Middle frontal gyrus (tissue), 1 donor: ENCODE results near the gene SSPN.
A peak's percentile ranks its signal among the peaks of the same experiment; 100 is the strongest.

Experiments used
- DNase-seq: peaks from one replicate; pipeline ENCODE4 v3.0.0-alpha.2; 2015; ENCODE audit warnings: low spot score; ENCODE audit errors: extremely low spot score

Gene SSPN

GRCh38 chr12:26187014-26187798, 8.2 kb upstream of the SSPN start:
- DNase-seq, result no peak

DNA sequence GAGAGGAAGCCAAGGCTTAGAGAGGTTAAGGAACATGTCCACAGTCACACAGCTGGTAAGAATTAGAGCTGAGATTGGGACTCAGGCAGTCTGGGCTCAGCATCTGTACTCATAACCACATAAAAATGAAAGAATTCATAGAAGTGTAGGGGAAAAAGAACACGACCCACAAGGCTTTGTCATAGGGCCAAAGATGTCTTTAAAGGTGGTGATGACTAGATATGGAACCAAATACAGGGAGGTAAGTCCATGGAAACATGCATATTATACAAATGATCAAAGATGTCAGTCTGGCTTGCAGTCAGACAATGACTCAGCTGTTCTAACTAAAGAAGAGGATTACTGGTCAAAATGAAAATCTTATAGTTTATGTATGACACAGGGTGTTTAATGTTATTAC, 7.2 kb upstream of the SSPN start:
- DNase-seq, result no peak

GRCh38 chr12:26188641-26189040, 6.7 kb upstream of the SSPN start:
- no peak for DNase-seq

- no peak for DNase-seq
These were observed 3.2 kb upstream of the SSPN start for GRCh38 chr12:26192142-26192541.

GRCh38 chr12:26193539-26193938, 1.8 kb upstream of the SSPN start:
- DNase-seq, result no peak

DNA sequence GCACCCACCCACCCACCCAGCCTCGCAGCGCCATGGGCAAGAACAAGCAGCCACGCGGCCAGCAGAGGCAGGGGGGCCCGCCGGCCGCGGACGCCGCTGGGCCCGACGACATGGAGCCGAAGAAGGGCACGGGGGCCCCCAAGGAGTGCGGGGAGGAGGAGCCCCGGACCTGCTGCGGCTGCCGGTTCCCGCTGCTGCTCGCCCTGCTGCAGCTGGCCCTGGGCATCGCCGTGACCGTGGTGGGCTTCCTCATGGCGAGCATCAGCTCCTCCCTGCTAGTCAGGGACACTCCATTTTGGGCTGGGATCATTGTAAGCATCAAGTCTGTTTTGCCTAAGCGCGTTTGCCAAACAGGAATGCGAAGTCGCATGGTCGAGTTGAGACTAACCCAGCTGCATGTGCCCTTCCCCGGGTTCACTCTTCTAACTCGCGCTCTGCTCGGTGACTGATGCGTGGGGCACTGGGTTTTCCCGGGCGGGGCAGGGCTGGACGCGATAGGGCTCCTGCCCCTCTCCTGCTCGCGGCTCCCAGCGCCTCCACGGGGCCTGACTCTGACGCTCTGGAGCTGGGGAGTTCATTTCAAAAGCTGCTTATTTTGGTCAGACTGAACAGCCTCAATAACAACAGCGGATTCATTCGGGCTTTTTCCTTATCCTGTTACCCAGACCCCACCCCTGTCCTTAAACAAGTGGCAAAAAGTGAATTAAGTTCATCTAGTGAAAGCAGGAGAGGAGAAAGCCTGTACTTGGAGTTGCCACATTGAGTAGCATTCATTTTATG, 458 bp downstream of the SSPN start:
- DNase-seq, result peak; percentile 38

- DNase-seq, result no peak
These were observed 996 bp downstream of the SSPN start for GRCh38 chr12:26196421-26196716.

DNA sequence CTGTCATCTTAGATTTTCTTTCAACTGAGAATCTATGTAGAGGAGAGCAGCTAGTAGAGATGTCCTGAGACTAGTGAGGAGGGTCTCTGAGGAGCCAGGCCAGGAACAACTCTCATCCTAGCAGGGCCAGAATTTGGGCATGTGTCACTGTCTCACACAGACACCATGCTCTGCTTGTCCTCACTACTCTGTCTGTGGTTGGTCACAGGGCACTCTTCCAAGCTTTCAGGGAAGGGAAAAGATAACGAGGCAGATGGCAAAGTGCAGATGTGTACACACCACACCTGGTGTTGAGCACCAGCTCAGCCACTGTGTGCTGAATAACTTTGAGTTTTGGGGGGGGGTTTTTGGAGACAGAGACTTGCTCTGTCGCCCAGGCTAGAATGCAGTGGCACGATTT, 2.5 kb downstream of the SSPN start:
- no peak for DNase-seq

- no peak for DNase-seq
These were observed 3.4 kb downstream of the SSPN start for GRCh38 chr12:26198742-26199141.

DNA sequence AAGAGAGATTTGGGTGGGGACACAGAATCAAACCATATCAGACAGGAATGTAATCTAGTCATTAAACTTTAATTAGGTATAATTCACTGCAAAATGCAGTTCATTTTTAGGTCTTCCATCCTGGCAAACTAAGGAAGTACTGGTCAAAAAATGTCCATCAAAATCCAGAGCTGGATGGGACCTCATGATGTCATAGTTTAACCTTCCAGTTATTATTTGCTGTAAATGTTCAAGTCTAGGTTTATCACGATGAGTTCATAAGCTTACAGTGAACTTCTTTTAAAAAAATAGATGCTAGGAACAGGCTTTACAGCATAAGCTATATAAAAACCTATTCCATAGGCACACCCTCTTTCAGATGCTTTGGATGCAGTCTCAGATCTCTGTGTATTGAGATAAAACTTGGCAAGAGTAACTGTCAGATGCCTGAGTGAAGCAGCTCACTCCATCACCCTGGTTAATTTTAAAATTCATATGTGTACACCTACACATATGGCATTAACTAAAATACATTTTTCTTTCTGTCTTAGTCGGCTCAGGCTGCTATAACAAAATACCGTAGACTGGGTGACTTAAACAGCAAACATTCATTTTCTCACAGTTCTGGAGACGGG, 7.9 kb downstream of the SSPN start:
- no peak for DNase-seq

- no peak for DNase-seq
These were observed 9.4 kb downstream of the SSPN start for GRCh38 chr12:26204612-26205289.

DNA sequence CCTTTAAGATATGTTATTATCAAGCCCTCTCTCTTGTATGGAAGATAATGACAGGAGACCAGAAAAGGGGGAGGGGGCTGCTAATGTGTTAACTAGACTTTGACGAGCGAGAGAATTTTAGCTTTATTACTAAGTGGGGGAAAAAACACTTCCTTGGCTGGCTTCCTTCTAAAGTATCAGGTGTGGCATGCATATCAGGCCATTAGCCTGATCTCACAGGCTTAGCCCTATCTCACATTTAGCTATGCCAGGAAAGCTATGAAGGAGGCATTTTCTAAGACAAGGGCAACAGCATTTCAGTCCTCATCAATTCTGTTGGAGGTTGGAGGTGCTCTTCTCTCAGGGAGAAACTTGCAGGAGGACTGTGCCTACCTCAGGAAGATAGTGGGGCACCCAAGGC, 9.9 kb downstream of the SSPN start:
- no peak for DNase-seq

DNA sequence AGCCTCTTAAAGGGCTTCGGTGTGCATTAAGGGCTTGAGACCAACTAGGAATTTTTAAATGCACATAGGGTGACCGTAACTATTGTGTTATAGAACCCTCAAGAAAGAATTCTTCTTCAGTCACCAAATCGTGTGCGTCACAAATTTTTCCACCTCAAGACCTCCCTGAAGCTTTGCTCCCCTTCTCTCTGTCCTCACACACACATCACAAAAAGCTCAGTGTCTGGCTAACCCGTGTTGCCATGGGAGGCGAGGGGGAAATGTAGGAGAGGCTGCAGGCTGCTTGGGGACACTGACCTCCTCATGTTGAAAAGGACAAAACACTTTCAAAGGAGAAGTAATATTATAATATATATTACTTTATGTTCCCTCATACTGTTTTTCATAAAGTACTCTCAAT, 10.6 kb downstream of the SSPN start:
- no peak for DNase-seq

DNA sequence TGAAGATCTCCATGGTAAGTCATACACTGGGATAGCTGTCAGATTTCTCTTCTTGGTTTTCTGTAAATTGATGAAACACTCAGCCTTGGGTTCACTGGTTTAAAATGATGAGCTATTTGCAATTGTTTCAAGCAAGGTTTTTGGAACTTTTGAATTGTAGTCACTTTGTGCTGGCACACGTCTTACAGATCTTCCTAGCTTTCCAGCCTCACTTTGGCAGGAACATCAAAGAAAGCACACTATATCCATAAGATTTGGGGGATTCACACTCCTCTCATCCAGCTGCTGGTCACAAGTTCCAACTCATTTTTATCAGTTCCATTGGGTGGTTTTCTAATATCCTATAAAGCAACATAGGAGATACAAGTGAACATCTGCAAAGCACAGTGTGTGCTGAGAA, 16.0 kb downstream of the SSPN start:
- no peak for DNase-seq

GRCh38 chr12:26212396-26212795, 17.0 kb downstream of the SSPN start:
- DNase-seq, result no peak

- DNase-seq, result no peak
These were observed 17.6 kb downstream of the SSPN start for GRCh38 chr12:26212988-26213387.

DNA sequence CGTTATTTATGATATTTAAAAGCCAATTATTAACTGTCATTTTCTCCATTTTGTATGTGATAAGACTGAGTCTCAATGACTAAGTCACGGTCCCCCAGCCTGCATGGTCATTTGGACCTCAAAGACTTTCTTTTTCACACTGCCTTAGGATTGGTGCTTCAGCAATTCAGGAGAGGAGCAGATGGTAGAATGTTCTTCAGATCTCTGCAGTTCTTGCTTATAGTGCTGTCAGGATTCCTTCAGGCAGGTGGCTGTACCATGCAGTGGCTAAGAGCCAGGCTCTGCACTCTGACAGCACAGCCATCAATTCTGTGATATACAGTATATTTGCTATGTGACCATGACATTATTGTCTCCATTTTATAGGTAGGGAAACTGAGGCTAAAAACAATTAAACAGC, 18.7 kb downstream of the SSPN start:
- DNase-seq, result no peak

DNA sequence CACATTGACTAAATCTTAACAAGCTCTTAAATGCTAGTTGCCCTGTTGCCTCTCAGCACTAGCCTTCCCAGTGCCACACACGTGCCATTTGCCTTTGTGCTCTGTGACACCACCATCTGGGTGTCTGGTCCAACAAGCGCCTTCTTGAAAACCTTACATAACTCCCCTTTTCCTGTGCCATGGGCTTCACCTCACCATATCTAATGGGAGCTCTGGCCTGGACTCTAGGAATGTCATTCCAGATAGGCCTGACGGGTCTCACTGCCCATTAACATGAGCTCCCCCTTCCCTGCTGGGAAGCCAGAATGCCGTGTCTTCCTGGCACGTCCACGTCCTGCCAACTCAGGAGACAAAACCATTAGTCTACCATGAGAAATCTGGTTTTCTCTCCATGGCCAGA, 24.4 kb downstream of the SSPN start:
- no peak for DNase-seq

GRCh38 chr12:26224657-26225056, 29.3 kb downstream of the SSPN start:
- DNase-seq, result no peak

DNA sequence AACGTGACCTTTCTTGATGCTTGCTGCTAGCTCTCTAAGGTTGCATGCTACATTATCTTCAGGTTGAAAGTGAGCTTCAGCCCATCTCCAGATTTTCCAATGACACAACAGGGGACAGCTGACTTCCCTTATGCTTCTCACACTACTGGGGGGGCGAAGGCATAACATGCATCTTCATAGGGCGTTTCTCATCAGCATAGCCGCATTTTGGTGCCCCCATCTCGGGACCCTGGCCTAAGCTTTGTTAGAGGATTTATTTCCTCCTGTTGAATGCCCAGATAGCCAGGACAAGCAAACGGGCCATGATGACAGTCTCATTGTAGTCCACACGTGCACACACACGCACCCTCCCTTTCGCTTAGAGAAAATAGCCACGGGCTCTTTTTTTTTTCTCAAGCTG, 30.7 kb downstream of the SSPN start:
- DNase-seq, result no peak

- no peak for DNase-seq
These were observed 31.4 kb downstream of the SSPN start for GRCh38 chr12:26226629-26227360.
